Skin epidermis (tissue), 12 donors: ENCODE measurements around the gene SV2B.
"Not testable (repeated sequence)": the region's sequence is repeated elsewhere in the genome, so short reads cannot be mapped to it uniquely, and the experiment has no call there.

Source experiments
- H3K27ac ChIP-seq, 21 experiments: fragments of 200-600 bp; sonication (generic) in 11 of 21; one replicate each; pipeline ENCODE4 v1.5.0; 2020; ENCODE audit warnings: mild to moderate bottlenecking in 3 of 21, inconsistent platforms in 2 of 21, moderate library complexity in 2 of 21
- H3K4me3 ChIP-seq, 7 experiments: fragments of 200-600 bp; sonication (generic) in 2 of 7; one replicate each; pipeline ENCODE4 v1.5.0; 2020; ENCODE audit warnings: inconsistent platforms in 2 of 7, mild to moderate bottlenecking in 2 of 7, moderate library complexity in 1 of 7

SV2B gene, protein sequence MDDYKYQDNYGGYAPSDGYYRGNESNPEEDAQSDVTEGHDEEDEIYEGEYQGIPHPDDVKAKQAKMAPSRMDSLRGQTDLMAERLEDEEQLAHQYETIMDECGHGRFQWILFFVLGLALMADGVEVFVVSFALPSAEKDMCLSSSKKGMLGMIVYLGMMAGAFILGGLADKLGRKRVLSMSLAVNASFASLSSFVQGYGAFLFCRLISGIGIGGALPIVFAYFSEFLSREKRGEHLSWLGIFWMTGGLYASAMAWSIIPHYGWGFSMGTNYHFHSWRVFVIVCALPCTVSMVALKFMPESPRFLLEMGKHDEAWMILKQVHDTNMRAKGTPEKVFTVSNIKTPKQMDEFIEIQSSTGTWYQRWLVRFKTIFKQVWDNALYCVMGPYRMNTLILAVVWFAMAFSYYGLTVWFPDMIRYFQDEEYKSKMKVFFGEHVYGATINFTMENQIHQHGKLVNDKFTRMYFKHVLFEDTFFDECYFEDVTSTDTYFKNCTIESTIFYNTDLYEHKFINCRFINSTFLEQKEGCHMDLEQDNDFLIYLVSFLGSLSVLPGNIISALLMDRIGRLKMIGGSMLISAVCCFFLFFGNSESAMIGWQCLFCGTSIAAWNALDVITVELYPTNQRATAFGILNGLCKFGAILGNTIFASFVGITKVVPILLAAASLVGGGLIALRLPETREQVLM

DNA sequence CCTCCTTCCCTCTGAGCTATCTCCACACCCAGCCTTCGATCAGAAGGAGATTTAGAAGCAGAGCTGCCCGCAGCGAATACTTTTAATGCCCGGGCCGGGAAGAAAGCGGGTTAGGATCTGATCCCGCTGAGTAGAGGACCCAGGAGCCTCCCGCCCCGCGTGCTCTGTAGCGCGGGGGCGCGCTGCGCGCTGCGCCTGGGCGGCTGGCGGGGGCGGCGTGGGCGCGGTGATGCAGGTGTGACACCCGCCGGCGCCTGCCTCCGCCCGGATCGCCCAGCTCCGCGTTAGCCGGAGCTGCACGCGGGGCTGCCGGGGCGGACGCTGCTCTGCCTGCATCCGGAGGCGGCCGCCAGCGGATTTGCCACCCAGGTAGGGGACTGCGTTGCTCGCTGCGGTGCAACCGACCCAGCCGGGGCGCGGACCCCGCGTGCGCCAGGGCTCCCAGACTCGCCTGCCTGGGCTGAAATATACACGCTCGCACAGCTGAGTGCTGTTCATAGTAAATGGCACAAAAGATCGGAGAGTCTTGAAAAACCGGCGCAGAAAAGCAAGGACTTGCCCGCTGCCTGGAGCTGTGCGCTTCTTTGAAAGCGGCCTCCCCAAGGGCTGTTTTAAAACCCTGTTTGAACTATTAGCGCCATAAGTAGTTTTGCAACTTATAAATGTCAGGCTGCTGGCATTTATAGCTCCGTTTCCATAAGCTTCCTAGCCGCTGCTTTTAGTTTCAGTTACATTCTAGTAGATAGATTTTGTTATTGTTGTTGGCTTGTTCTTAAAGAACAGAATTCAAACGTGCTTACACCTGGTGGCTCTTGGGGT lies at the start of gene SV2B:
Gene SV2B, plus strand, starts transcription at position 263 of the 819 bp plus-strand sequence. CDS start 126,007 bp downstream, outside the sequence.
- Histone ChIP-seq H3K27ac (peak within 1 kb of the TSS in 6 of 21 experiments; percentile 1 to 65 (median 49)), H3K4me3 (peak within 1 kb of the TSS; percentile 15 to 57 (median 30))

DNA sequence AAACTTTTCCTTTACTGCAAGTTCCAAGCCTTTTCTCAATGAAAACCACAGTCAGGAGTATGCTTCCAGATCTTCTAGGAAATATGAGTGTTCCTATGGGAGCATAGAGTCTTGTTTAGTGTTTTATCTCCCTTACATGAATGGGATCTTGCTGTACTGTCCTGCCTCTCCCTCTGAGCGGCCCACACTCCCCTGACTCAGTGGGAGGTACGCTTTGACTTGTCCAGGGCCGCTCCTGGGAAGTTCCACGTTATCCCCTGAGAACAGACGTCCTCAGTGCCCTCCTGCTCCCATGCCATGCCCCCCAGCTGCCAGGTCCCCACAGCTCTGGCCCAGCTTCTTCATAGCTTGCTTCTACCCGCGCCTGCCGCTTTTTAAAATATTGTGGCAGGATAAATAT lies 48.8 kb upstream of the SV2B start:
- no peak overlapping the region for H3K27ac ChIP-seq
- no peak overlapping the region for H3K4me3 ChIP-seq

GRCh38 chr15:91054816-91055215 lies 45.2 kb upstream of the SV2B start:
- Histone ChIP-seq H3K27ac (no peak overlapping the region), H3K4me3 (no peak overlapping the region)

DNA sequence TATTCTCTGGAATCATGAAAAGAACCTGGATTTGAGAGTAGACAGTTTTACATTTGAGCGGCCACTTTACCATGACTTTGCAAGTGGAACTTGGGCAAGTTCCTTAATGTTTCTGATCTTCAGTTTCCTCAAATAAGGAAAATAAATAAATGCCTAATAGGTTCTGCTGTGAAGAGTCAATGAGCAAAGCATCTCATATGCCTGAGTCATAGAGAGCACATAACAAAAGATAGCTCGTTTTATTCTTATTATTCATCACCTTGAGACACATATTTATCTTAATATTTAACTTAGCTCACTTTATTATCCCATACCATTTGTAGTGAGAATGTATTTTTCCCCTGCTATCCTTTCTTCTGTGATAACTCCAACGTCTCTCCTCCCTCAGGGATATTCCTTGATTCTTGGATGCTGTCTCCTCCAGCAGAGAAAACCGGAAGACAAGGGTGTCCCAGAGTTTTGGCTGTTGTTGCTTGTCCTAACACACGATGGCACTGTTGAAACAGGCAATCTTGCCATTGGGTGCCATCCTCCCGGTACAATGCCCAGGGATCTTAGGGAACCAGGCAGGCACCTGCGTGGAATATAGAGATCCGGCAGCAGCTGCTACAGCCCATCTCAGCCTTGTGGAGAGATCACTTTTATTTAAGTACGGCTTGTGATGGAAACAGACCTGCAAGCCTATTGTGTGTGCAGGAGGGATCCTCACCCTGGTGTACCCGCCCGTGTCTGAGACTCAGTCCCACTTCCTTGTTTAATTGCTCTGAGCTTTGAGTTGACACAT lies 44.3 kb upstream of the SV2B start:
- H3K27ac ChIP-seq = no peak overlapping the region
- no peak overlapping the region for H3K4me3 ChIP-seq

GRCh38 chr15:91061230-91061629 lies 38.8 kb upstream of the SV2B start:
- H3K27ac ChIP-seq = no peak overlapping the region
- no peak overlapping the region for H3K4me3 ChIP-seq

DNA sequence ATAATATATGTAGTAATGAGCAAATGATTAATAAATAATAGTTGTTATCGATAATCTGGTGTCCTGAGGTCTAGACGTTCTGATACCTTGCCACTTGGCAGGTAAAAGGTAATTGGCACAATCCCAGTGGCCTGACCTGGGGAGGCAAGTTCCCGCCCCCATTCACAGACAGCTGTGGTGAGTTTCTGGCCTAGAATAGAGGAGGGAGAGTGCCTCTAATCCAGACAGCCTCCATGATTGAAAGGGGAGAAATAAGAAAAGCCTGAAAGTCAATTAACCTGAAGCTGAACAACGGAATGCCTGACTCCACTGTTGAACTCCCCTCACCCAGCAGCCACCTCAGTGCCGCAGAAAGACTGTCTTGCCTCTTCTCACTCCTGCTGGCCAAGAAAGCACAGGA lies 38.1 kb upstream of the SV2B start:
- Histone ChIP-seq H3K27ac (no peak overlapping the region), H3K4me3 (no peak overlapping the region)

GRCh38 chr15:91065505-91065904 lies 34.6 kb upstream of the SV2B start:
- H3K27ac ChIP-seq = no peak overlapping the region
- H3K4me3 ChIP-seq = no peak overlapping the region

- H3K4me3 ChIP-seq = no peak overlapping the region
- no peak overlapping the region for H3K27ac ChIP-seq
Observed at GRCh38 chr15:91067036-91067435, 33.0 kb upstream of the SV2B start.

GRCh38 chr15:91068436-91068835 lies 31.6 kb upstream of the SV2B start:
- no peak overlapping the region for H3K4me3 ChIP-seq
- H3K27ac ChIP-seq = no peak overlapping the region

GRCh38 chr15:91068966-91069365 lies 31.1 kb upstream of the SV2B start:
- Histone ChIP-seq H3K27ac (no peak overlapping the region), H3K4me3 (no peak overlapping the region)

DNA sequence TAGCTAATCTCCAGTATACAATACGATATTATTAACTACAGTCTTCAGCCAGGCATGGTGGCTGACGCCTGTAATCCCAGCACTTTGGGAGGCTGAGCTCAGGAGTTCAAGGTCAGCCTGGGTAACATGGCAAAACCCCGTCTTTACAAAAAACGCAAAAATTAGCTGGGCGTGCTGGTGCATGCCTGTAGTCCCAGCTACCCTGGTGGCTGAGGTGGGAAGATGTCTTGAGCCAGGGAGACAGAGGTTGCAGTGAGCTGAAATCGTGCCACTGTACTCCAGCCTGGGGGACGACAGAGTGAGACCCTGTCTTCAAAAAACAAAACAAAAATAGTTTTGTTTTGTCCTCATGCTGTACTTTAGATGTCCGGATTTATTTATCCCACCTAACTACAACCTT lies 29.2 kb upstream of the SV2B start:
- Histone ChIP-seq H3K4me3 (no peak overlapping the region), H3K27ac (no peak overlapping the region)

GRCh38 chr15:91072161-91072560 lies 27.9 kb upstream of the SV2B start:
- H3K27ac ChIP-seq = no peak overlapping the region

GRCh38 chr15:91073077-91073476 lies 27.0 kb upstream of the SV2B start:
- no peak overlapping the region for H3K27ac ChIP-seq
- no peak overlapping the region for H3K4me3 ChIP-seq

More at GRCh38 chr15:91072161-91072560, 27.9 kb upstream of the SV2B start:
- H3K4me3 ChIP-seq = no peak overlapping the region

- no peak overlapping the region for H3K27ac ChIP-seq
- H3K4me3 ChIP-seq = no peak overlapping the region
Observed at GRCh38 chr15:91073768-91074167, 26.3 kb upstream of the SV2B start.

DNA sequence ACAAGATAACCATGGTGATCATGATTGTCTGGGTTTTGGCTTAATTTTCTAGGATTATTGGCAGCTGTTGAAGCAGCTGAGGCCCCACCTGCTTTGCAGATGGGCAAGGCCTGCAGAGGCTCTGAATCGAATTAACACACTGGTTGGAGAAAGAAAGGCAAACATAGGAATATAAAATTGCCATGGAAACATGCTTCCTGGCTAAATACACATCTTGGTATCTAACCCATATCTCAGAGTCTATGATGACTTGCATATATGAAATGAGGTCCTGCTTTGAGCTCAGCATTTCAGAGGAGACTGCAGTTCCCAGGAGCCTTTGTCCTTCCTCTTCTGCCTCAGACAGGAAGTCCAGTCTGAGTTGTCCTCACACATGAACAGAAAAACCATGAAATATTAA lies 24.3 kb upstream of the SV2B start:
- Histone ChIP-seq H3K4me3 (no peak overlapping the region), H3K27ac (no peak overlapping the region)

GRCh38 chr15:91077029-91077428 lies 23.0 kb upstream of the SV2B start:
- Histone ChIP-seq H3K4me3 (no peak overlapping the region), H3K27ac (no peak overlapping the region)

GRCh38 chr15:91093866-91094265 lies 6.2 kb upstream of the SV2B start:
- H3K4me3 ChIP-seq, H3K27ac ChIP-seq: not testable (repeated sequence)

DNA sequence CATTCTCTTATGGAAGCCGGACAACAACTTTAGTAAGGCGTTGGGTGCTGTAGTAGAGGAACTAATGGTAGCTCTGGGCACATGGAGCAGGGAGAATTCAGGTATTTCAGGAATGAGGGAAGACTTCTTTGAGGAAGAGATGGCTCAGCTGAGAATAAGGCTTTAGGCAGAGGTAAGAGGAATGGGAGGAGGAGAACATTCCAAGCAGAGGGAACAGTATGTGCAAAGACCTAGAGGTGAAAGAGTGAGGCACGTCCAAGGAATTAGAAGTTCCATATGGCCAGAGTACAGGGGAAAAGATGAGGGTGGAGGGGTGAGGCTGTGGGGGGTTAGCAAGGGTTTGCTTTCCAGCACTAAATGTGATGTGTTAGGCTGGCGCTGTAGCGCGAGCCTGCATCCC lies 1.6 kb upstream of the SV2B start:
- H3K4me3 ChIP-seq = no peak overlapping the region

GRCh38 chr15:91099616-91099994 lies 452 bp upstream of the SV2B start:
- H3K27ac ChIP-seq = peak overlapping the region in 3 of 21 experiments; percentile 56 to 65 (median 64)
- H3K4me3 ChIP-seq = peak overlapping the region in 6 of 7 experiments; percentile 29 to 57 (median 32)

More for the DNA sequence above, 1.6 kb upstream of the SV2B start:
- H3K27ac ChIP-seq = no peak overlapping the region
